ENCODE results near the gene C3orf20. TPM values are rescaled to one million over a fixed set of nuclear protein-coding genes. Genes with fewer than 3 reads are reported as not detected.

Gene C3orf20
- total RNA-seq = 0.13 TPM in 1 of 2 replicates, not detected in the other

DNA sequence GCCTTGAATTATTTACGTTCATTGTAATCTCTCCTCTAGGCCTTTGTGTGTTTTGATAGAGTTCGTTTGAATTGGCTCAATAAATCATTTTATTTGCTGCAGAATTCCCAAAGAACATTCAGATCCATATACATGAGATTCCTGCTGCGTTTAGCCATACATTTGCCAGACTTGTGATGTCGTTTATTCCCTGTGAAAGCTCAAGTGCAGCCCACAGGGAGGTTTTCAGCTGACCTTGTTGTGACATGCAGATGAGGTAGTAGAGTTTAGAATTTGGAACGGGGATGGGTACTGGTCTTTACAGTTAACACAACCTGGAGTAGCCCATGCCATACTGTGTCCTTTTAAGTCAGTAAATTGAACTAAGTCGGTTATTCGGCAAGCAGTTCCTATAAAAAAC is at the start of gene C3orf20:
Gene C3orf20, plus strand, starts transcription at position 301 of the 400 bp plus-strand sequence. CDS start 7,573 bp downstream, outside the sequence.
- DNase-seq (ENCODE audit: low read depth) = no peak
- TF ChIP-seq, protein P1, sequence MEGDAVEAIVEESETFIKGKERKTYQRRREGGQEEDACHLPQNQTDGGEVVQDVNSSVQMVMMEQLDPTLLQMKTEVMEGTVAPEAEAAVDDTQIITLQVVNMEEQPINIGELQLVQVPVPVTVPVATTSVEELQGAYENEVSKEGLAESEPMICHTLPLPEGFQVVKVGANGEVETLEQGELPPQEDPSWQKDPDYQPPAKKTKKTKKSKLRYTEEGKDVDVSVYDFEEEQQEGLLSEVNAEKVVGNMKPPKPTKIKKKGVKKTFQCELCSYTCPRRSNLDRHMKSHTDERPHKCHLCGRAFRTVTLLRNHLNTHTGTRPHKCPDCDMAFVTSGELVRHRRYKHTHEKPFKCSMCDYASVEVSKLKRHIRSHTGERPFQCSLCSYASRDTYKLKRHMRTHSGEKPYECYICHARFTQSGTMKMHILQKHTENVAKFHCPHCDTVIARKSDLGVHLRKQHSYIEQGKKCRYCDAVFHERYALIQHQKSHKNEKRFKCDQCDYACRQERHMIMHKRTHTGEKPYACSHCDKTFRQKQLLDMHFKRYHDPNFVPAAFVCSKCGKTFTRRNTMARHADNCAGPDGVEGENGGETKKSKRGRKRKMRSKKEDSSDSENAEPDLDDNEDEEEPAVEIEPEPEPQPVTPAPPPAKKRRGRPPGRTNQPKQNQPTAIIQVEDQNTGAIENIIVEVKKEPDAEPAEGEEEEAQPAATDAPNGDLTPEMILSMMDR (IDR thresholded peaks at IDR 0.05; ENCODE audit: insufficient read depth, low read length, poor library complexity, severe bottlenecking) = no peak

DNA sequence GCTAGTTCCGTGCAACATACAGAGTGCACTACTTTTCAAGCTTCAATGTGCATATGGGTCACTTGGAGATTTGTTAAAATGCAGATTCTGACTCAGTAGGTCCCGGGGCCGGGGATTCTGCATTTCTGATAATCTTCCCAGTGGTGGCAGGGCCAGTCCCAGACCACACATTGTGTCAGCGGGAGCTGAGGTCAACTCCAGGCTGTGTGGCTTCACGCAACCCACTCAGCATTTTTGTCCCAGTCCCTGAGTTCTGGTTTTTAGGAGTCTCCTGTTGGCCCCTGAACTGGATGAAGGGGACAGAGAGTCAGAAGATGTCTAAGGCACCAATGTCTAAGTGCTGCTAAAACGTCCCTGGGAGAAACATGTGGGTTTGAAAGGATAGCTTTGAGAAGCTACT is 49.5 kb upstream of the C3orf20 start:
- Histone ChIP-seq H3K27me3 (ENCODE audit: control insufficient read depth, insufficient read depth, low read length) (peaks cover 2% of the 10 kb centered on the region), H3K36me3 (ENCODE audit: control insufficient read depth, insufficient read depth, low read length) (no peaks in the 10 kb centered on the region), H3K4me3 (ENCODE audit: low read depth, low read length) (no peak overlapping the region)
- TF ChIP-seq, protein P1 (IDR thresholded peaks at IDR 0.05; ENCODE audit: insufficient read depth, low read length, poor library complexity, severe bottlenecking) = no peak
- DNase-seq (ENCODE audit: low read depth) = no peak

More for the DNA sequence above, at the start of gene C3orf20:
- H3K4me3 ChIP-seq (ENCODE audit: low read depth, low read length) = no peak within 1 kb of the TSS
- no peaks in the 10 kb centered on the region for H3K36me3 ChIP-seq (ENCODE audit: control insufficient read depth, insufficient read depth, low read length)
- no peaks in the 10 kb centered on the region for H3K27me3 ChIP-seq (ENCODE audit: control insufficient read depth, insufficient read depth, low read length)

GRCh38 chr3:14627815-14628214 is 47.1 kb upstream of the C3orf20 start:
- Histone ChIP-seq H3K27me3 (ENCODE audit: control insufficient read depth, insufficient read depth, low read length) (peaks cover 1% of the 10 kb centered on the region), H3K4me3 (ENCODE audit: low read depth, low read length) (no peak overlapping the region), H3K36me3 (ENCODE audit: control insufficient read depth, insufficient read depth, low read length) (no peaks in the 10 kb centered on the region)
- no peak for DNase-seq (ENCODE audit: low read depth)
- TF ChIP-seq, protein P1 (IDR thresholded peaks at IDR 0.05; ENCODE audit: insufficient read depth, low read length, poor library complexity, severe bottlenecking) = no peak

GRCh38 chr3:14628406-14628805 is 46.5 kb upstream of the C3orf20 start:
- TF ChIP-seq, protein P1 (IDR thresholded peaks at IDR 0.05; ENCODE audit: insufficient read depth, low read length, poor library complexity, severe bottlenecking) = no peak
- H3K27me3 ChIP-seq (ENCODE audit: control insufficient read depth, insufficient read depth, low read length) = no peaks in the 10 kb centered on the region
- no peak for DNase-seq (ENCODE audit: low read depth)
- no peaks in the 10 kb centered on the region for H3K36me3 ChIP-seq (ENCODE audit: control insufficient read depth, insufficient read depth, low read length)
- no peak overlapping the region for H3K4me3 ChIP-seq (ENCODE audit: low read depth, low read length)

DNA sequence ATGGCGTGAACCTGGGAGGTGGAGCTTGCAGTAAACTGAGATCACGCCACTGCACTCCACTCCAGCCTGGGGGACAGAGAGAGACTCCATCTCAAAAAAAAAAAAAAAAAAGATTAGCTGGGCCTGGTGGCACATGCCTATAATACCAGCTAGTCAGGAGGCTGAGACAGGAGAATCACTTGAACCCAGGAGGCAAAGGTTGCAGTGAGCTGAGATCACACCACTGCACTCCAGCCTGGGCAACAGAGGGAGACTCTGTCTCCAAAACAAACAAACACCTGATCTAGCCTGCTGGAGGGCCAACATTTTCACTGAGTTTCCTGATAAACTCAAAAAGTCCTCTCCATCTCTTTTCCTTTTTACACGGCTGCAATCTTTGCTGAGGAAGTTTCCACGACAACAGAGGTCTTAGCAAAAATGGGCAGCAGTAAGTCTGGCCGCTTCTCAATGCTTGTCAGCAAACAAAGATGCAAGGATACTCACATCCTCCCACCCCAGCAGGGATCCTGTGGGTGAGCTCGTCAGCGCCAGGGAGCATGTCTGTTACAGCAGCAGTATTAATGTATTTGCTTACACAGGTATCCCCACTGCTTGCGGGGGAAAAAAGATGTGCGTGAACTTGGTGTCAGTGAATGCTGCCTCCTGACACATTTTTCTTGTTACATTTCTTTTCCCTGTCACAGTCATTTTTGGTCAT is 44.4 kb upstream of the C3orf20 start:
- Histone ChIP-seq H3K36me3 (ENCODE audit: control insufficient read depth, insufficient read depth, low read length) (no peaks in the 10 kb centered on the region), H3K27me3 (ENCODE audit: control insufficient read depth, insufficient read depth, low read length) (no peaks in the 10 kb centered on the region), H3K4me3 (ENCODE audit: low read depth, low read length) (no peak overlapping the region)
- TF ChIP-seq, protein P1 (IDR thresholded peaks at IDR 0.05; ENCODE audit: insufficient read depth, low read length, poor library complexity, severe bottlenecking) = no peak
- DNase-seq (ENCODE audit: low read depth) = no peak

GRCh38 chr3:14631101-14631497 is 43.8 kb upstream of the C3orf20 start:
- no peak overlapping the region for H3K4me3 ChIP-seq (ENCODE audit: low read depth, low read length)
- TF ChIP-seq, protein P1 (IDR thresholded peaks at IDR 0.05; ENCODE audit: insufficient read depth, low read length, poor library complexity, severe bottlenecking) = no peak

More at GRCh38 chr3:14631101-14631497, 43.8 kb upstream of the C3orf20 start:
- no peak for DNase-seq (ENCODE audit: low read depth)
- Histone ChIP-seq H3K27me3 (ENCODE audit: control insufficient read depth, insufficient read depth, low read length) (no peaks in the 10 kb centered on the region), H3K36me3 (ENCODE audit: control insufficient read depth, insufficient read depth, low read length) (no peaks in the 10 kb centered on the region)

Measured in kidney epithelial cell (primary cell).